Measurements from ENCODE around the gene HHIP. TPM values are rescaled to one million over a fixed set of nuclear protein-coding genes. Genes with fewer than 3 reads are reported as not detected.
"Not testable (repeated sequence)": the region's sequence is repeated elsewhere in the genome, so short reads cannot be mapped to it uniquely, and the experiment has no call there.

The HHIP gene
- total RNA-seq, 1 experiment from 2014 or later: 0.32 TPM

GRCh38 chr4:144754562-144755410 is 108.8 kb downstream of the HHIP start:
- Histone ChIP-seq H3K4me1 (no peaks in the 10 kb centered on the region), H3K36me3 (ENCODE audit: control insufficient read depth, insufficient read depth, low read length) (no peaks in the 10 kb centered on the region), H3K4me3 (ENCODE audit: low read depth, low read length) (no peak overlapping the region), H3K9me3 (no peaks in the 10 kb centered on the region), H3K27me3 (replicated peaks; ENCODE audit: control insufficient read depth, insufficient read depth, low read length) (no peaks in the 10 kb centered on the region)
- BruUV-seq (replicated peaks): no TSS peak
- no peaks in the 10 kb centered on the region for H3K36me3 Mint-ChIP-seq (ENCODE audit: insufficient read depth, unreplicated experiment)
- POLR2A ChIA-PET: no interaction called here
- CTCF ChIA-PET: no interaction called here
- H3K27ac Mint-ChIP-seq (ENCODE audit: unreplicated experiment): no peak overlapping the region
- DNase-seq: no peak
- TF ChIP-seq CTCF (IDR thresholded peaks at IDR 0.05; ENCODE audit: insufficient read depth in 1 of 2, low read depth in 1 of 2, low read length in 1 of 2, severe bottlenecking in 1 of 2, unreplicated experiment in 1 of 2): no peak
- H3K27me3 Mint-ChIP-seq (ENCODE audit: insufficient read depth, unreplicated experiment): no peaks in the 10 kb centered on the region
- no peaks in the 10 kb centered on the region for H3K9me3 Mint-ChIP-seq (ENCODE audit: unreplicated experiment)
- no peaks in the 10 kb centered on the region for H3K4me1 Mint-ChIP-seq (ENCODE audit: low read depth, unreplicated experiment)
- H3K4me3 Mint-ChIP-seq (ENCODE audit: unreplicated experiment): no peak overlapping the region
- intact Hi-C loops (cut with micrococcal nuclease; ENCODE audit: unreplicated experiment): loop anchor here (1.0 kb wide), 1 partner anchor 580 kb away; no protein-coding TSS in a partner anchor

- H3K4me3 Mint-ChIP-seq (ENCODE audit: unreplicated experiment): no peak overlapping the region
Observed at GRCh38 chr4:144757969-144758368, 112.0 kb downstream of the HHIP start.

GRCh38 chr4:144768809-144769208 is 122.9 kb downstream of the HHIP start:
- H3K36me3 ChIP-seq (ENCODE audit: control insufficient read depth, insufficient read depth, low read length); CTCF ChIA-PET; POLR2A ChIA-PET; H3K9me3 Mint-ChIP-seq (ENCODE audit: unreplicated experiment); H3K9me3 ChIP-seq; H3K27me3 Mint-ChIP-seq (ENCODE audit: insufficient read depth, unreplicated experiment); intact Hi-C loops (cut with micrococcal nuclease; ENCODE audit: unreplicated experiment); H3K36me3 Mint-ChIP-seq (ENCODE audit: insufficient read depth, unreplicated experiment); H3K4me3 ChIP-seq (ENCODE audit: low read depth, low read length); H3K4me1 Mint-ChIP-seq (ENCODE audit: low read depth, unreplicated experiment); H3K4me1 ChIP-seq; BruUV-seq (replicated peaks); H3K27ac Mint-ChIP-seq (ENCODE audit: unreplicated experiment); H3K27me3 ChIP-seq (replicated peaks; ENCODE audit: control insufficient read depth, insufficient read depth, low read length): not testable (repeated sequence)
- DNase-seq: peak in 1 of 2 experiments; percentile 4
- H3K4me3 Mint-ChIP-seq (ENCODE audit: unreplicated experiment): peak overlapping the region; percentile 33

More at GRCh38 chr4:144757969-144758368, 112.0 kb downstream of the HHIP start:
- no peaks in the 10 kb centered on the region for H3K36me3 Mint-ChIP-seq (ENCODE audit: insufficient read depth, unreplicated experiment)
- H3K27me3 Mint-ChIP-seq (ENCODE audit: insufficient read depth, unreplicated experiment): no peaks in the 10 kb centered on the region
- Histone ChIP-seq H3K36me3 (ENCODE audit: control insufficient read depth, insufficient read depth, low read length) (no peaks in the 10 kb centered on the region), H3K4me1 (no peaks in the 10 kb centered on the region), H3K27me3 (replicated peaks; ENCODE audit: control insufficient read depth, insufficient read depth, low read length) (no peaks in the 10 kb centered on the region), H3K9me3 (no peaks in the 10 kb centered on the region), H3K4me3 (ENCODE audit: low read depth, low read length) (no peak overlapping the region)
- POLR2A ChIA-PET: no interaction called here
- H3K4me1 Mint-ChIP-seq (ENCODE audit: low read depth, unreplicated experiment): no peaks in the 10 kb centered on the region
- intact Hi-C loops (cut with micrococcal nuclease; ENCODE audit: unreplicated experiment): no loop called here
- no peaks in the 10 kb centered on the region for H3K9me3 Mint-ChIP-seq (ENCODE audit: unreplicated experiment)
- CTCF ChIA-PET: no interaction called here
- no peak for DNase-seq
- BruUV-seq (replicated peaks): no TSS peak
- no peak for TF ChIP-seq CTCF (IDR thresholded peaks at IDR 0.05; ENCODE audit: insufficient read depth in 1 of 2, low read depth in 1 of 2, low read length in 1 of 2, severe bottlenecking in 1 of 2, unreplicated experiment in 1 of 2)
- H3K27ac Mint-ChIP-seq (ENCODE audit: unreplicated experiment): no peak overlapping the region
